Activated CD8-positive, alpha-beta T cell treated with anti-CD3 and anti-CD28 coated beads for 36 hours (primary cell): ENCODE data around the gene EHMT1. TPM values are rescaled to one million over a fixed set of nuclear protein-coding genes. Genes with fewer than 3 reads are reported as not detected.
"Not testable (repeated sequence)": the region's sequence is repeated elsewhere in the genome, so short reads cannot be mapped to it uniquely, and the experiment has no call there.

Experiments used
- ATAC-seq: fragments of 200-7000 bp; cut with Tn5 transposase; one replicate; pipeline ENCODE4 v1.10.0; 2021; ENCODE audit warnings: mild to moderate bottlenecking, moderate library complexity
- CTCF ChIA-PET: fragments of 350-600 bp; sonication (Branson Sonifier 250); formaldehyde crosslinking; loops from one replicate; lab custom pipeline; 2021; ENCODE audit warnings: antibody characterized with exemption; lab: Charles Lee
- POLR2A ChIA-PET: fragments of 350-600 bp; sonication (Branson Sonifier 250); formaldehyde crosslinking; loops from one replicate; lab custom pipeline; 2021; ENCODE audit warnings: antibody characterized with exemption; lab: Charles Lee
- DNase-seq: peaks from one replicate; pipeline ENCODE4 v3.0.0-alpha.2; 2020
- H3K27ac Mint-ChIP-seq: one replicate; pipeline ENCODE4 v1.8.0; 2021; ENCODE audit warnings: mild to moderate bottlenecking, mixed read lengths
- H3K27me3 Mint-ChIP-seq: one replicate; pipeline ENCODE4 v1.8.0; 2021; ENCODE audit warnings: mixed read lengths
- H3K36me3 Mint-ChIP-seq: one replicate; pipeline ENCODE4 v1.8.0; 2021; ENCODE audit warnings: low read depth, mixed read lengths
- H3K4me1 Mint-ChIP-seq: one replicate; pipeline ENCODE4 v1.8.0; 2021; ENCODE audit warnings: low read depth, mixed read lengths
- H3K4me3 Mint-ChIP-seq: one replicate; pipeline ENCODE4 v1.8.0; 2021; ENCODE audit warnings: mild to moderate bottlenecking, moderate library complexity, mixed read lengths
- H3K9me3 Mint-ChIP-seq: one replicate; pipeline ENCODE4 v1.8.0; 2021; ENCODE audit warnings: mixed read lengths
- CTCF ChIP-seq: fragments of 200-600 bp; IDR thresholded peaks from one replicate; pipeline ENCODE4 v1.8.0; 2022; ENCODE audit warnings: antibody characterized with exemption, mild to moderate bottlenecking
- intact Hi-C: fragments of 100-400 bp; cut with micrococcal nuclease; formaldehyde crosslinking; loops from one replicate; pipeline ENCODE4 v1.10.0; 2022
- total RNA-seq, 2 experiments: library from RNA; stranded (reverse); gene quantifications; one replicate each; pipeline ENCODE4 v1.2.3, GENCODE V29; 2021

EHMT1 gene
- total RNA-seq, 2 experiments from 2014 or later: 62.1 to 67.1 TPM

- Mint-ChIP-seq H3K27me3 (no peaks in the 10 kb centered on the region), H3K36me3 (peaks cover 79% of the 10 kb centered on the region), H3K9me3 (peaks cover 34% of the 10 kb centered on the region), H3K4me3 (no peak overlapping the region), H3K4me1 (peaks cover 38% of the 10 kb centered on the region), H3K27ac (no peak overlapping the region)
- no peak for TF ChIP-seq CTCF
- POLR2A ChIA-PET: no interaction called here
- ATAC-seq (no peak), DNase-seq (no peak)
- intact Hi-C loops: no loop called here
- CTCF ChIA-PET: no interaction called here
Measured at GRCh38 chr9:137719194-137719593, 100.4 kb downstream of the EHMT1 start.

- Mint-ChIP-seq H3K9me3 (peaks cover 30% of the 10 kb centered on the region), H3K4me1 (peaks cover 39% of the 10 kb centered on the region), H3K27me3 (no peaks in the 10 kb centered on the region), H3K36me3 (peaks cover 78% of the 10 kb centered on the region), H3K4me3 (no peak overlapping the region), H3K27ac (peak overlapping the region; percentile 46)
- ATAC-seq (no peak), DNase-seq (no peak)
- intact Hi-C loops: no loop called here
- POLR2A ChIA-PET: no interaction called here
- CTCF ChIA-PET: interaction anchor here (1.2 kb wide), 1 partner anchor 48 kb away, joined by 4 read pairs; no protein-coding TSS in a partner anchor
- no peak for TF ChIP-seq CTCF
Measured at GRCh38 chr9:137720571-137721110, 101.8 kb downstream of the EHMT1 start.

- peak; percentile 60 for ATAC-seq
- peaks cover 42% of the 10 kb centered on the region for H3K4me1 Mint-ChIP-seq
- no peak for TF ChIP-seq CTCF
Measured at GRCh38 chr9:137721479-137721878, 102.7 kb downstream of the EHMT1 start.

DNA sequence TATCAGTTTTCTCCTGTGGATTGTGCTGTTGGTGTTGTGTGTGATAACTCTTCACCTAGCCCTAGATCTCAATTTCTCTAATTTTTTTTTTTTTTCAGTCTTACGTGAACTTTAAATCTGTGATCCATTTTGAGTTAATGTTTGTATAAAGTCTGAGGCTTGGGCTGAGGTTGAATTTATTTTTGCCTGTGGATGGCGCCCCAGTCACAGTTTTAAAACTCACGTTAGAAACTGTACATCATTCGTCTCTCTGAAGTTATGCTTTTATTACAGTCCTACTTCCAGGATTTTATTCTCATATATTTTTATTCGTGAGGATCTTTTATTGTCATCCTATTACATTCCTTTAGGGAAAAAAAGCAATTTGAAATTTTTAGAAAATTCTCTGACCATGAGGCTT, 103.1 kb downstream of the EHMT1 start:
- DNase-seq (peak; percentile 46), ATAC-seq (no peak)
- ChIA-PET POLR2A (no interaction called here), CTCF (interaction anchor here (0.7 kb wide), 1 partner anchor 140 kb away, joined by 3 read pairs; no protein-coding TSS in a partner anchor)
- Mint-ChIP-seq H3K9me3 (peaks cover 30% of the 10 kb centered on the region), H3K27me3 (no peaks in the 10 kb centered on the region), H3K27ac (peak overlapping the region; percentile 90), H3K36me3 (peaks cover 83% of the 10 kb centered on the region), H3K4me3 (no peak overlapping the region), H3K4me1 (peaks cover 45% of the 10 kb centered on the region)
- peak; percentile 32 for TF ChIP-seq CTCF
- intact Hi-C loops: no loop called here

More at GRCh38 chr9:137721479-137721878, 102.7 kb downstream of the EHMT1 start:
- CTCF ChIA-PET: interaction anchor here (0.7 kb wide), 1 partner anchor 139 kb away, joined by 3 read pairs; no protein-coding TSS in a partner anchor
- intact Hi-C loops: no loop called here
- peaks cover 83% of the 10 kb centered on the region for H3K36me3 Mint-ChIP-seq
- POLR2A ChIA-PET: no interaction called here
- no peaks in the 10 kb centered on the region for H3K27me3 Mint-ChIP-seq
- H3K27ac Mint-ChIP-seq: peak overlapping the region; percentile 90
- peak; percentile 39 for DNase-seq
- H3K9me3 Mint-ChIP-seq: peaks cover 31% of the 10 kb centered on the region
- no peak overlapping the region for H3K4me3 Mint-ChIP-seq

GRCh38 chr9:137722481-137722880, 103.7 kb downstream of the EHMT1 start:
- Mint-ChIP-seq H3K4me1 (peaks cover 45% of the 10 kb centered on the region), H3K9me3 (peaks cover 26% of the 10 kb centered on the region), H3K27ac (peak overlapping the region; percentile 90), H3K27me3 (no peaks in the 10 kb centered on the region), H3K36me3 (peaks cover 82% of the 10 kb centered on the region), H3K4me3 (peak overlapping the region; percentile 32)
- no peak for TF ChIP-seq CTCF
- intact Hi-C loops: no loop called here
- ATAC-seq (peak; percentile 23), DNase-seq (no peak)
- CTCF ChIA-PET: no interaction called here
- POLR2A ChIA-PET: no interaction called here

DNA sequence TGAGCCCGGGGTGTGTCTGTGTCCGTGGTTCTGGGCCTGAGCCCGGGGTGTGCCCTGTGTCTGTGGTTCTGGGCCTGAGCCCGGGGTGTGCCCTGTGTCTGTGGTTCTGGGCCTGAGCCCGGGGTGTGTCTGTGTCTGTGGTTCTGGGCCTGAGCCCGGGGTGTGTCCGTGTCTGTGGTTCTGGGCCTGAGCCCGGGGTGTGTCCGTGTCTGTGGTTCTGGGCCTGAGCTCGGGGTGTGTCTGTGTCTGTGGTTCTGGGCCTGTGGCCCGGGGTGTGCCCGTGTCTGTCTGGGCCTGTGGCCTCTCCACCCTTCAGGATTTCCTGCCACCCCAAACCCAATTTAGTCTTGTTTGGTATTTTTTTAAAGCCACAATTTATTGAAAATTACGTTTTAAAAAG, 104.6 kb downstream of the EHMT1 start:
- Mint-ChIP-seq H3K4me1 (peaks cover 43% of the 10 kb centered on the region), H3K27ac (peak overlapping the region; percentile 86), H3K36me3 (peaks cover 81% of the 10 kb centered on the region), H3K9me3 (peaks cover 19% of the 10 kb centered on the region)
- H3K4me3 Mint-ChIP-seq, CTCF ChIA-PET, ATAC-seq, intact Hi-C loops, H3K27me3 Mint-ChIP-seq, DNase-seq: not testable (repeated sequence)
- POLR2A ChIA-PET: interaction anchor here (0.7 kb wide), 1 partner anchor 38 kb away, joined by 5 read pairs; no protein-coding TSS in a partner anchor
